GM12875 (cell line): Measurements from ENCODE around the gene HIVEP1.
"Not testable (repeated sequence)": the region's sequence is repeated elsewhere in the genome, so short reads cannot be mapped to it uniquely, and the experiment has no call there.

Experiments used
- H3K4me3 ChIP-seq: one replicate; pipeline ENCODE4 v1.5.1; 2011; ENCODE audit warnings: low read depth, low read length, control low read depth
- TF ChIP-seq, protein P1 (sequence below): IDR thresholded peaks from 2 replicates; pipeline ENCODE4 v1.5.1; 2011; ENCODE audit warnings: low read depth, mild to moderate bottlenecking, control low read depth, inconsistent platforms, low read length, moderate library complexity, borderline replicate concordance; ENCODE audit not compliant: insufficient read depth

The HIVEP1 gene

DNA sequence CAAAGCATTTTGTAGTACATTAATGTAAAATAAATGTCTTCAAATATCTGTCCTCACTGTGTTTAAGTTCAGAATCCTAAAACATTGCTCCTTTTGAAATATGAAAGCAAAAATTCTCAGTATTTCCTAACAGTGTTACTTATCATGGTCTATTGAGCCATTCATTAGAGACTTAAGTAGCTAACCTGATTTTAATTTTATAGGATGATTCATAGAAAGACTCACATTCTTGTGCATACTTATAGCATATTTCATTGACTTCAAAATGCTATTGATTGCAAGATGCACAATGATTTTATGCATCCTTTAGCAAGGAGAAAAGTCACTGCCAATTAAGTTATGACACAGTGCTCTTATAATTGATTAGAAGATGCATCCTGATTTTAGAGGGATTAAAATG, 85.7 kb downstream of the HIVEP1 start:
- H3K4me3 ChIP-seq = no peak overlapping the region
- TF ChIP-seq, protein P1, sequence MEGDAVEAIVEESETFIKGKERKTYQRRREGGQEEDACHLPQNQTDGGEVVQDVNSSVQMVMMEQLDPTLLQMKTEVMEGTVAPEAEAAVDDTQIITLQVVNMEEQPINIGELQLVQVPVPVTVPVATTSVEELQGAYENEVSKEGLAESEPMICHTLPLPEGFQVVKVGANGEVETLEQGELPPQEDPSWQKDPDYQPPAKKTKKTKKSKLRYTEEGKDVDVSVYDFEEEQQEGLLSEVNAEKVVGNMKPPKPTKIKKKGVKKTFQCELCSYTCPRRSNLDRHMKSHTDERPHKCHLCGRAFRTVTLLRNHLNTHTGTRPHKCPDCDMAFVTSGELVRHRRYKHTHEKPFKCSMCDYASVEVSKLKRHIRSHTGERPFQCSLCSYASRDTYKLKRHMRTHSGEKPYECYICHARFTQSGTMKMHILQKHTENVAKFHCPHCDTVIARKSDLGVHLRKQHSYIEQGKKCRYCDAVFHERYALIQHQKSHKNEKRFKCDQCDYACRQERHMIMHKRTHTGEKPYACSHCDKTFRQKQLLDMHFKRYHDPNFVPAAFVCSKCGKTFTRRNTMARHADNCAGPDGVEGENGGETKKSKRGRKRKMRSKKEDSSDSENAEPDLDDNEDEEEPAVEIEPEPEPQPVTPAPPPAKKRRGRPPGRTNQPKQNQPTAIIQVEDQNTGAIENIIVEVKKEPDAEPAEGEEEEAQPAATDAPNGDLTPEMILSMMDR = no peak

DNA sequence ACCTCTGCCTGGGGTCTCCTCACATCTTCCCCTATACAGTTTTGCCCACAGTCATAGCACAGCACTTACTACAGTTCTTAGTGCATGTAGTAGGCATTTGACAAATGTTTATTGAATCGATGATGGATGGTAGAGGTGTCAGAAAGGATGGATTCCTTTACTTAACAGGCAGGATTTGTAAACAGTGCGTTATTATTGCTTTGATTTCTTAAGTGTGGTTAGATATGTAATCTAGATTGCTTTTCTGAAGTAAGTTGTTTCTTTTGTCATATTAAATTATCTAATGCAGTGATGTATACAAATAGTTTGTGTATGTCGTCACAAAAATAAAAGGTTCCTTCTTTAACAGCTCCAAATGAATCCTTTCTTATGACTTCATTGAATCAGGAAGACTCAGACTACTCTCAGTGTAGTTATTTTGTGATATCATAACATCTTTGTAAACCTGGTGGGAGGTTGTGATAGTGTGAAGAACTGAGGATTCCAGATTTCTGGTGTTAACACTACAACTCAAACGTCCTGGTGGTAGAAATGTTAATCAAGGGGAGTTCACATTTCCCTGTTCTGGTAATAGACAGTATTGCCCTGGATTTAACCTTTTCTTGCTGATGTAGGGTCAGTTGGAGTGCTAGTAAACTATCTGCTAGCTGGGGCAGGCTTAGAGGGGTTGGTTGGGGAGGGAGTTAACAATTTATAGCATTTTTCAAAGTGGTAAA, 87.7 kb downstream of the HIVEP1 start:
- no peak overlapping the region for H3K4me3 ChIP-seq
- TF ChIP-seq, protein P1 = no peak

DNA sequence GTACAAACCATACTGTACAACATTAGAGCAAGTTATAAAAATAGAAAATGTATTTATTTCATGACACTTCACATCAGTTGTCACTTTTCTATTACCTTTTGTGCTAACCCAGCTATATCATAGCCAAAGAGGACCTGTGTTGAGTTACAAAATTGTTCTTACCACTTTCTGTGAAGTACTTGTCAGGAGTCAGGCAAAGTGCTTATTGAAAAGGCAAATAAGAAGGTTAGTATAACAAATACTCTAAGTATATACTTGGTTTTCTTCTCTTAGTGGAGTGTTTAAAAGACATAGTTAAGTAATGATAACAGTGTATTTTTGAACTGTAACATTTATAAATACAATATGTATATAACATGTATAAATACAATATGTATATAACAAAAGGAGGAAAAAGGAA, 88.9 kb downstream of the HIVEP1 start:
- no peak overlapping the region for H3K4me3 ChIP-seq
- TF ChIP-seq, protein P1 = no peak

DNA sequence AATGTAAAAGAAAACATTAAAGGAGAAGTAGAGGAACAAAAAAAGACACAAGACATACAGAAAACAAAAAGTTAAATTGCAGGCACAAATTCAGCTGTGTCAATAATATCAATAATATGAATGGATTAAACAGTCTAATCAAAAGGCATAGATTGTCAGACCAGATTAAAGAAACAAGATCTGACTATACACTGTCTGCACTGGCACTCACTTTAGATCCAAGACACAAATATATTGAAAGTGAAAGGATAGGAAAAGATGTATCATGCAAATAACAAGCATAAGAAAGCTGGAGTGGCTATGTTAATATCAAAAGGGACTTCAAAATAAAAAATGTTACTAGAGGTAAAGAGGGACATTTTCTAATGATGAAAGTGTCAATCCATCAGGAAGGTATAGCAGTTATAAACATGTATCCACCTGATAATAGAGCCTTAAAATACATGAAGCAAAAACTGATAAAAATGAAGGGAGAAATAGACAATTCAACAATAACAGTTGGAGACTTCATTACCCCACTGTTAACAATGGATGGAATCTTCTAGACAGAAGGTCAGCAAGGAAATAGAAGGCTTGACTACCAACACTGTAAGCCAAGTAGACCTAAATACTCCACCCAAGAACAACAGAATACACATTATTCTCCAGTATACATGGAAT, 89.7 kb downstream of the HIVEP1 start:
- H3K4me3 ChIP-seq = no peak overlapping the region
- TF ChIP-seq, protein P1 = no peak

DNA sequence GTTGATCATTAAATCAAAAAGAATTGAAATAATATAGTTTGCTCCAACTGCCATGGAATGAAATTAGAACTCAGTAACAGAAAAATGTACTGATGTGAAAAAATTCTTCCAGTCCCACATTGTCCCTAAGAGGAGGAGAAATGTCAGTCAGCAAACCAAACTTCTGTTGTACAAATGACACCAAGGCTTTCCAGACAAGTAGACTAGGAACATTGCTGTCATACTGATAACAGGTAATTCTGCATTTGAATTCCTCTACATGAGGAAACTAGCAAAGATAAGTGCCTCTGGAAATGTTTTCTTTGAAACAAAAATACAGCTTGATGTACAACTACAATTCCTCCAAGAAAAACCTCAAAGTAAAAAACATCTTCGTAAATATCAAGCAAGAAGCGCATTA, 90.2 kb downstream of the HIVEP1 start:
- TF ChIP-seq, protein P1 = no peak
- no peak overlapping the region for H3K4me3 ChIP-seq

DNA sequence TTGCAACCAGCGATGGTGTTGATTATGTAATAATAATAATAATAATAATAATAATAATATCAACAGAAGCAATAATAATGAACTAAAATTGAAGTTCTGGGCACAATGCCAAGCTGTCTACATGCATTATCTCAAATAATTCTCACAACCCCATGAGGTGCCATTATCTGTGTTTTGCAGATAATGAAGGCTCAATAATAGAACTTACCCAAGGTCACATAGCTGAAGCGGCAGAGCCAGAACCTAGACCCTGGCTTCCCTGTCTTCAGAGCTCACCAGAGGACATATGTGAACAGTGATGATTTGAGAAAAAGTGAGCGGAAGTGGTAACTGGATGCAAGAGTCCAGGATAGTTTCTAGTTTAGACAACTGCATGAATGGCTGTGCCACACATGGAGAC, 91.0 kb downstream of the HIVEP1 start:
- no peak overlapping the region for H3K4me3 ChIP-seq
- TF ChIP-seq, protein P1 = no peak

DNA sequence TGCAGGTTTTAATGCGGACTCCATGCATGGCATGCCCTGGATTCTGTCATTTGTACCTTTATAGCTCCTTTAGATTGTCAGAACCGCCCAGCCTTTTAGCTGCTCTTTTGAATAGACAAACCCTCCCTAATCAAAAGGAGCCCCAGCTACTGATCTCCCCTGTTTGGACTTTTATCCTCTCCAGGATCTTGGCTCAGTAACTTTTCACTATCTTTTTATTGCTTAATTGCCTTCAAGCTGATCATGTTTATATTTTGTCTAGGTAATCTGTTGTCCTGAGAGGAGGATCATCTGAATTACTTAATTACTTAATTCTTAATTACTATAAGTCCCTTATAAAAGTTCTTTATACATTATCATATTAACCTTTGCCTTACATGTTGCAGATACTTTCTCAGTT, 93.2 kb downstream of the HIVEP1 start:
- TF ChIP-seq, protein P1 = no peak
- no peak overlapping the region for H3K4me3 ChIP-seq

DNA sequence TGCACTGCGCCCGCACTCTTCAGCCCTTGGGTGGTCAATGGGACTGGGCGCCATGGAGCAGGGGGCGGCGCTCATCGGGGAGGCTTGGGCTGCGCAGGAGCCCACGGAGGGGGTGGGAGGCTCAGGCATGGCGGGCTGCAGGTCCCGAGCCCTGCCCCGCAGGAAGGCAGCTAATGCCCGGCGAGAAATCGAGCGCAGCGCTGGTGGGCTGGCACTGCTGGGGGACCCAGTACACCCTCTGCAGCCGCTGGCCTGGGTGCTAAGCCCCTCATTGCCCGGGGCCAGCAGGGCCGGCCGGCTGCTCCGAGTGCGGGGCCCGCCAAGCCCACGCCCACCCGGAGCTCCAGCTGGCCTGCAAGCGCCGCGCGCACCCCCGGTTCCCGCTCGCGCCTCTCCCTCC, 96.3 kb downstream of the HIVEP1 start:
- H3K4me3 ChIP-seq = not testable (repeated sequence)
